Measurements from ENCODE around the gene CCDC27. TPM values are rescaled to one million over a fixed set of nuclear protein-coding genes. Genes with fewer than 3 reads are reported as not detected.

The CCDC27 gene
- polyA plus RNA-seq, 1 experiment: not detected

DNA sequence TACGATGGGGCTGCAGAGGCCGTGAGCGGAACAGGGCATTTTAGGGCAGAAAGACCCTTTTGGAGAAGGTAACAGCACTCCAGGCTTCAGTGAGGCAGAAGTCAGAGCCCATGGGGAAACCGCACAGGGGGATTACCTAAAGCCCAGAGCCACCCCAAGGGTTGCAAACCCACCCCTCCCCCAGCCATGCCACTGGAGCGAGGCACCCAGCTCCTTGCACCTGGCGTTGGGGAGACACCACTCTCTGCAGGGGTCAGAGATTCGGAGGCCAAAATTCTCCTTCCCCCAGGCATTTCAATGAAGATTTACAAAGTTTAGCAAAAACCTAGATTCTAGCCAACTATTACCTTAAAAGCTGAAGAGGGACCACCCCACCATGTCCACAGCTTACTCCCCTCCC is 38.4 kb upstream of the CCDC27 start:
- ChIA-PET POLR2A (no interaction called here), CTCF (interaction anchor here (3.5 kb wide), 1 partner anchor 11 kb away, joined by 21 read pairs; no protein-coding TSS in a partner anchor)
- DNase-seq (ENCODE audit: low read depth, low spot score): no peak
- Histone ChIP-seq H3K4me3 (ENCODE audit: low read depth, low read length) (no peak overlapping the region), H3K27ac (ENCODE audit: low read depth, low read length) (no peak overlapping the region), H3K27me3 (ENCODE audit: control insufficient read depth, insufficient read depth, low read length) (peaks cover 28% of the 10 kb centered on the region), H3K9me3 (ENCODE audit: control insufficient read depth, insufficient read depth, low read length) (no peaks in the 10 kb centered on the region; the same call in 1 of the 2 replicates)
- TF ChIP-seq, protein P1, sequence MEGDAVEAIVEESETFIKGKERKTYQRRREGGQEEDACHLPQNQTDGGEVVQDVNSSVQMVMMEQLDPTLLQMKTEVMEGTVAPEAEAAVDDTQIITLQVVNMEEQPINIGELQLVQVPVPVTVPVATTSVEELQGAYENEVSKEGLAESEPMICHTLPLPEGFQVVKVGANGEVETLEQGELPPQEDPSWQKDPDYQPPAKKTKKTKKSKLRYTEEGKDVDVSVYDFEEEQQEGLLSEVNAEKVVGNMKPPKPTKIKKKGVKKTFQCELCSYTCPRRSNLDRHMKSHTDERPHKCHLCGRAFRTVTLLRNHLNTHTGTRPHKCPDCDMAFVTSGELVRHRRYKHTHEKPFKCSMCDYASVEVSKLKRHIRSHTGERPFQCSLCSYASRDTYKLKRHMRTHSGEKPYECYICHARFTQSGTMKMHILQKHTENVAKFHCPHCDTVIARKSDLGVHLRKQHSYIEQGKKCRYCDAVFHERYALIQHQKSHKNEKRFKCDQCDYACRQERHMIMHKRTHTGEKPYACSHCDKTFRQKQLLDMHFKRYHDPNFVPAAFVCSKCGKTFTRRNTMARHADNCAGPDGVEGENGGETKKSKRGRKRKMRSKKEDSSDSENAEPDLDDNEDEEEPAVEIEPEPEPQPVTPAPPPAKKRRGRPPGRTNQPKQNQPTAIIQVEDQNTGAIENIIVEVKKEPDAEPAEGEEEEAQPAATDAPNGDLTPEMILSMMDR (IDR thresholded peaks at IDR 0.05; ENCODE audit: low read depth, low read length): no peak

DNA sequence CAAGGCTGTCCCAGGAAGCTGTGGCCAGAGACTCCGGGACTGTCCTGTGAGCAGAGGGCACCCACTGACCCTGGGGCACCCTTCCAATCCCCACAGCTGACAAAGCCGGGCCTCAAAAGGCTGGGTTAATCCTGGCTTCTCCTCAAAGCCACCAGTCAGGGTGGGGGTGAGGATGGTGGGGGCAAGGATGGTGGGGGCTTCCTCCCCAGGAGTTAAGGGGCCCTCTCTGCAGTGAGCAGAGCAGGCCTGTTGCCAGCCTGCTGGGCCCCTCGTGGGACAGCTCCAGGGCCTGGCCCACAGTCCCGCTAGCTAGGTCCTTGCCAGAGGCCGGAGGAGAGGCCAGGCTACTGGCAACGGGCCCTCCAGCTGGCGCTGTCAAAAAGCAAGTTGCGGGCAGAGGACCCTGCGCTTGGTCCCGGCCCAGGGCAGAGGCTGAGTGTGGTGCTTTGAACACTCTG is 37.9 kb upstream of the CCDC27 start:
- DNase-seq (ENCODE audit: low read depth, low spot score): no peak
- Histone ChIP-seq H3K27ac (ENCODE audit: low read depth, low read length) (no peak overlapping the region), H3K4me3 (ENCODE audit: low read depth, low read length) (no peak overlapping the region), H3K9me3 (ENCODE audit: control insufficient read depth, insufficient read depth, low read length) (no peaks in the 10 kb centered on the region; the same call in 1 of the 2 replicates), H3K27me3 (ENCODE audit: control insufficient read depth, insufficient read depth, low read length) (peaks cover 24% of the 10 kb centered on the region)
- TF ChIP-seq, protein P1 (IDR thresholded peaks at IDR 0.05; ENCODE audit: low read depth, low read length): no peak
- ChIA-PET POLR2A (no interaction called here), CTCF (interaction anchor here (3.5 kb wide), 1 partner anchor 10 kb away, joined by 21 read pairs; no protein-coding TSS in a partner anchor)

DNA sequence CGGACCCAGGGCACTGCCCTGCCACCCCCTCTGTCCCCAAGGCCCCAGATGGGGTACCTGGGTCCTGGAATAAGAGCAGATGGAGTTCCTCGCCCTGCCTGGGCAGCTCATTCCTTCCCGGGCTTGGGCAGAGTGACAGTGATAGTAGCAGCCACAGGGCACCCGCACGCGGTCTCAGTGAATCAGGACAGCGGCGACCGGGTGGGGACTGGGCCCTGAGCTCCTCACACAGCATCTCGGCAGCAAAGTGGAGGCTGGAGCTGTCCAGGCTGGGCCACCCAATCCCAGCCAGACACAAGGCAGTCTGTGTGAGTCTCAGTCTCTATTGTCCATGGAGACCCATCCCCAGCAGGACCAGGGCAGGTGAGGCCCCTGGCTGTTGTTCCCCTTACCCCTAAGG is 37.4 kb upstream of the CCDC27 start:
- peaks cover 20% of the 10 kb centered on the region for H3K27me3 ChIP-seq (ENCODE audit: control insufficient read depth, insufficient read depth, low read length)
- no peak overlapping the region for H3K4me3 ChIP-seq (ENCODE audit: low read depth, low read length)
- no peak overlapping the region for H3K27ac ChIP-seq (ENCODE audit: low read depth, low read length)
- DNase-seq (ENCODE audit: low read depth, low spot score): no peak
- TF ChIP-seq, protein P1 (IDR thresholded peaks at IDR 0.05; ENCODE audit: low read depth, low read length): no peak
- ChIA-PET POLR2A (no interaction called here), CTCF (interaction anchor here (3.5 kb wide), 1 partner anchor 10 kb away, joined by 21 read pairs; no protein-coding TSS in a partner anchor)
- no peaks in the 10 kb centered on the region; the same call in 1 of the 2 replicates for H3K9me3 ChIP-seq (ENCODE audit: control insufficient read depth, insufficient read depth, low read length)

DNA sequence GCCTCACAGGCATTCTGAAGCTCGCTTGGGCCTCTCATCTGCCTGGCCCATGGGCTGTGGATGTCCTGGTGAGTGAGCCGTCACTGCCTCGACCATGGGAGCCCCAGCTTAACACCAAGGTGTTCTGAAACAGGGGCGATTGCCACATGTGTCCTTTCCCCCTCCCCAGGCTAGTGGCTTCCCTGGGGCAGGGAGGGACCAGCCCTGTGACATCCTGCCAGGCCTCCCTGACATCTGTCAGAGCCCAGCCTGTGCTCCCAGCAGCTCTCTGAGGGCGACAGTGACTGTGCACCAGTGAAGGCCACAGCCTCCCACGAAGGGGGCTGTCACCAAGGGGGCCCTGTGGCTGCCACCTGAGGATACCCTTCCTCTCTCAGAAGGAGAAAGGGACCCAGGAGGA is 35.9 kb upstream of the CCDC27 start:
- Histone ChIP-seq H3K27ac (ENCODE audit: low read depth, low read length) (no peak overlapping the region), H3K4me3 (ENCODE audit: low read depth, low read length) (no peak overlapping the region), H3K9me3 (ENCODE audit: control insufficient read depth, insufficient read depth, low read length) (no peaks in the 10 kb centered on the region; the same call in 1 of the 2 replicates), H3K27me3 (ENCODE audit: control insufficient read depth, insufficient read depth, low read length) (peaks cover 16% of the 10 kb centered on the region)
- POLR2A ChIA-PET: no interaction called here
- TF ChIP-seq, protein P1 (IDR thresholded peaks at IDR 0.05; ENCODE audit: low read depth, low read length): no peak
- no peak for DNase-seq (ENCODE audit: low read depth, low spot score)
- CTCF ChIA-PET: interaction anchor here (3.5 kb wide), 1 partner anchor 8 kb away, joined by 21 read pairs; no protein-coding TSS in a partner anchor

DNA sequence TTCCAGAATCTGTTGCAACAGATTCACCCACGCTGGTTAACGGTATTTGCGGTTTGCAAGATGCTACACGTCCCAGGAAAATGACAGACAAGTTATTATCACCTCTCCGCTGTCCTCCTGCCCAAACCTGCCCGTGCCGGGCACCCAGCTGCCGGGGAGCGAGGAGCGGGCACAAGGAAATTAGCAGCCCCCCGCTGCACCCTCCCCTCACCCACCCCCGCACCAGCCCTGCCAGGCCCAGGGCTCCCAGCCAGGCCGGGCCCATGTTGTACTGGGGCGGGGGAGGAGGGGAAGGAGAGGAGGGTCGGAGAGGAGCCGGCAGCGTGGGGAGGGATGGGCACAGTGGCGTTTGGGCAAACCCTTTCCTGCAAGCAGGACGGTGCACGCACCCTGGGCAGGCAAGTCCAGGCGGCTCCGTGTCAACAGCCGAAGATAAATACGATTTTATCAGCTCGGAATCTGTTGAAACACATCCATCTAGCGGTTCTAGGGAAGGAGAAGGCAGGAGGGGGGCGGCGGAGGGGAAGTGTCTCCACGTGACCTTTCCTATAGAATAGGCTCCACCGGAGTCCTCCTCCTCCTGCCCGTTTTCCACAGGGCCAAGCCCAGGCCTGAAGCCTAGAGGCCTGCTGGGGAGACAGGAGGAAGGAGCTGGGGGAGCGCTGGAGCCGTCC is 35.1 kb upstream of the CCDC27 start:
- H3K27me3 ChIP-seq (ENCODE audit: control insufficient read depth, insufficient read depth, low read length): peaks cover 16% of the 10 kb centered on the region
- DNase-seq (ENCODE audit: low read depth, low spot score): no peak
- TF ChIP-seq, protein P1 (IDR thresholded peaks at IDR 0.05; ENCODE audit: low read depth, low read length): no peak
- no peak overlapping the region for H3K4me3 ChIP-seq (ENCODE audit: low read depth, low read length)
- CTCF ChIA-PET: no interaction called here
- POLR2A ChIA-PET: no interaction called here
- no peaks in the 10 kb centered on the region; the same call in 1 of the 2 replicates for H3K9me3 ChIP-seq (ENCODE audit: control insufficient read depth, insufficient read depth, low read length)
- no peak overlapping the region for H3K27ac ChIP-seq (ENCODE audit: low read depth, low read length)
